Adrenal gland (tissue), 12 donors: ENCODE measurements around the gene SLC4A3. TPM values are rescaled to one million over a fixed set of nuclear protein-coding genes. Genes with fewer than 3 reads are reported as not detected.

Experiments
- DNase-seq, 7 donors: peaks; one replicate each; pipeline ENCODE4 v3.0.0-alpha.2; 2019 to 2020
- H3K27ac ChIP-seq, 5 donors: fragments of 200-600 bp; sonication (generic) in 4 of 5; 1 replicate in 3 of 5; 2 replicates in 2 of 5; pipeline versions ENCODE4 v1.5.1 to v1.8.0; 2016 to 2020; ENCODE audit warnings: mild to moderate bottlenecking in 1 of 5
- H3K27me3 ChIP-seq: fragments of 200-600 bp; 2 replicates; pipeline ENCODE4 v1.8.0; 2021
- H3K36me3 ChIP-seq, 2 donors: fragments of 200-600 bp; replicated peaks in 1 of 2; 1 replicate in 1 of 2; 2 replicates in 1 of 2; pipeline versions ENCODE4 v1.5.1 to v1.8.0; 2018 to 2022
- H3K4me1 ChIP-seq, 2 donors: fragments of 200-600 bp; replicated peaks in 1 of 2; 1 replicate in 1 of 2; 2 replicates in 1 of 2; pipeline versions ENCODE4 v1.5.1 to v1.8.0; 2018 to 2021
- H3K4me3 ChIP-seq, 4 donors: fragments of 200-600 bp; sonication (generic) in 3 of 4; one replicate each; pipeline ENCODE4 v1.5.1; 2016 to 2018
- H3K9me3 ChIP-seq, 3 donors: fragments of 200-600 bp; sonication (generic) in 1 of 3; replicated peaks in 1 of 3; 1 replicate in 2 of 3; 2 replicates in 1 of 3; pipeline versions ENCODE4 v1.5.1 to v1.8.0; 2016 to 2021
- POLR2A ChIP-seq, 2 donors: fragments of 450-650 bp; IDR thresholded peaks; one replicate each; pipeline ENCODE4 v1.6.1; 2017; ENCODE audit warnings: antibody characterized with exemption in 2 of 2, mild to moderate bottlenecking in 2 of 2, moderate library complexity in 1 of 2
- WGBS, 4 donors: extraction: QIAGEN DNeasy Blood & Tissue Kit in 2 of 4; methylation state at CpG; one replicate each; pipeline versions ENCODE4 v1.1.5 to v1.1.7; 2013 to 2017; 5-methylcytosine and 5-hydroxymethylcytosine counted together
- intact Hi-C, 2 donors: fragments of 100-400 bp; cut with DNase I; formaldehyde crosslinking; loops; one replicate each; pipeline versions ENCODE4 v1.14.1 to v1.15.0; 2022 to 2023
- polyA plus RNA-seq, 3 donors: library from polyadenylated mRNA; stranded (reverse); fragments of 200-250 nt in 2 of 3; fragments of 350-450 nt in 1 of 3; fragmentation: Illumina TruSeq in 1 of 3; extraction: RNeasy Lipid Tissue Mini Kit (QIAGEN cat#74804) in 1 of 3; gene quantifications; one replicate each; pipeline ENCODE4 v1.2.3, GENCODE V29; 2013 to 2014
- total RNA-seq, 9 donors: library from RNA; depleted of rRNA in 4 of 9; stranded (reverse); fragments of >200 nt in 4 of 9; fragments of 120-200 nt in 1 of 9; fragmentation: NEBNext Ultra II Directional in 1 of 9; extraction: Animal tissue kit (Norgen Biotek cat#: 25700) in 1 of 9; gene quantifications; one replicate each; pipeline versions ENCODE4 v1.1.0 to v1.2.4, GENCODE V29; 2013 to 2023
- TF ChIP-seq, protein P1 (sequence below), 6 experiments: fragments of 450-650 bp in 4 of 6; fragments of 200-600 bp in 2 of 6; sonication (generic) in 1 of 6; IDR thresholded peaks; 1 replicate in 5 of 6; 2 replicates in 1 of 6; pipeline versions ENCODE4 v1.5.1 to v1.8.0; 2016 to 2021; ENCODE audit warnings: antibody characterized with exemption in 6 of 6, mild to moderate bottlenecking in 2 of 6, moderate library complexity in 1 of 6
- donor health status: healthy with polysubstance abuse.
- donor health status: Bipolar disorder and iron deficiency.
- donor health status: DM: yes; HTN: yes; CAD: no.
- donor health status: DM: no; HTN: no; CAD: no.
- donor health status: DM: no; HTN: no; CAD: no.
- donor health status: DM: yes; HTN: yes; CAD: no.

SLC4A3 gene
- total and polyA plus RNA-seq, 12 donors = 3.9 to 40.5 (median 15.0) TPM

DNA sequence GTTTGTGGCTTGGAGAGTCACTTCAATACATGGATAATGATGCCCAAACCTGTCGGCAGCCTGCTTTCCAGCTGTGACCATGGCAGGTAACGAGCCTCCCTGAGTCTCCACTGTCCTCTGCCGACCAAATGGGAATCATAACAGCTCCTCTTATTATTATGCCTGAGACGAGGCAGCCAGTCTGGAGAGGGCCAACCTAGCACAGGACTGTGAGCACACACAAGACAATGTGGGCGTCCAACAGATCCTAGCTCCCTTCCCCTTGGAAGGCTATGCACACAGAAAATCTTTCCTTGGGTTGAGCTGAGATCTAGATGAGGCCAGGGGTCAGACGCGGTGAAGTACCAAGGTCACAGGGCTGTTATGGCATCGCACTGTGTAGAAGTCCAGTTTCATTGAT lies 890 bp upstream of the SLC4A3 start:
- no peak for TF ChIP-seq POLR2A (IDR thresholded peaks at IDR 0.05)
- TF ChIP-seq, protein P1, sequence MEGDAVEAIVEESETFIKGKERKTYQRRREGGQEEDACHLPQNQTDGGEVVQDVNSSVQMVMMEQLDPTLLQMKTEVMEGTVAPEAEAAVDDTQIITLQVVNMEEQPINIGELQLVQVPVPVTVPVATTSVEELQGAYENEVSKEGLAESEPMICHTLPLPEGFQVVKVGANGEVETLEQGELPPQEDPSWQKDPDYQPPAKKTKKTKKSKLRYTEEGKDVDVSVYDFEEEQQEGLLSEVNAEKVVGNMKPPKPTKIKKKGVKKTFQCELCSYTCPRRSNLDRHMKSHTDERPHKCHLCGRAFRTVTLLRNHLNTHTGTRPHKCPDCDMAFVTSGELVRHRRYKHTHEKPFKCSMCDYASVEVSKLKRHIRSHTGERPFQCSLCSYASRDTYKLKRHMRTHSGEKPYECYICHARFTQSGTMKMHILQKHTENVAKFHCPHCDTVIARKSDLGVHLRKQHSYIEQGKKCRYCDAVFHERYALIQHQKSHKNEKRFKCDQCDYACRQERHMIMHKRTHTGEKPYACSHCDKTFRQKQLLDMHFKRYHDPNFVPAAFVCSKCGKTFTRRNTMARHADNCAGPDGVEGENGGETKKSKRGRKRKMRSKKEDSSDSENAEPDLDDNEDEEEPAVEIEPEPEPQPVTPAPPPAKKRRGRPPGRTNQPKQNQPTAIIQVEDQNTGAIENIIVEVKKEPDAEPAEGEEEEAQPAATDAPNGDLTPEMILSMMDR (IDR thresholded peaks at IDR 0.05) = no peak
- Histone ChIP-seq H3K27ac (peak overlapping the region in 2 of 5 donors; percentile 7 to 30), H3K27me3 (no peaks in the 10 kb centered on the region), H3K4me3 (no peak overlapping the region), H3K9me3 (no peaks in the 10 kb centered on the region), H3K4me1 (peaks cover 9 to 28% of the 10 kb centered on the region in 2 donors), H3K36me3 (no peaks in the 10 kb centered on the region)
- intact Hi-C loops = loop anchor here in 1 of 2 donors (5.0 kb wide), 1 partner anchor 209 kb away; the partner anchor contains the start of gene DES
- peak in 1 of 7 donors; percentile 52 for DNase-seq
- WGBS, 4 donors = 68 to 72% (median 71%) methylated on average over 7 to 8 of the region's 8 CpGs

- 59 to 87% (median 82%) methylated on average over 10 to 26 of the region's 26 CpGs for WGBS, 4 donors
- DNase-seq = peak in 1 of 7 donors; percentile 50
- Histone ChIP-seq H3K27me3 (no peaks in the 10 kb centered on the region), H3K4me3 (peak overlapping the region in 2 of 4 donors; percentile 9 to 62), H3K36me3 (no peaks in the 10 kb centered on the region), H3K27ac (peak overlapping the region in 1 of 5 donors; percentile 26), H3K9me3 (no peaks in the 10 kb centered on the region), H3K4me1 (peaks cover 9 to 28% of the 10 kb centered on the region in 2 donors)
- TF ChIP-seq POLR2A (IDR thresholded peaks at IDR 0.05) = no peak
- TF ChIP-seq, protein P1 (IDR thresholded peaks at IDR 0.05) = no peak
- intact Hi-C loops = loop anchor here in 1 of 2 donors (5.0 kb wide), 1 partner anchor 211 kb away; the partner anchor contains the start of gene DES
These were observed 980 bp downstream of the SLC4A3 start for GRCh38 chr2:219628235-219628985.

GRCh38 chr2:219628986-219629901 lies 1.8 kb downstream of the SLC4A3 start:
- TF ChIP-seq, protein P1 (IDR thresholded peaks at IDR 0.05) = no peak
- TF ChIP-seq POLR2A (IDR thresholded peaks at IDR 0.05) = no peak
- Histone ChIP-seq H3K4me3 (no peak overlapping the region), H3K27me3 (no peaks in the 10 kb centered on the region), H3K9me3 (no peaks in the 10 kb centered on the region), H3K27ac (no peak overlapping the region), H3K36me3 (no peaks in the 10 kb centered on the region), H3K4me1 (peaks cover 9 to 28% of the 10 kb centered on the region in 2 donors)
- intact Hi-C loops = loop anchor here in 1 of 2 donors (5.0 kb wide), 1 partner anchor 212 kb away; the partner anchor contains the start of gene DES
- DNase-seq = peak in 1 of 7 donors; percentile 54
- 64 to 71% (median 69%) methylated on average over 8 to 16 of the region's 16 CpGs for WGBS, 4 donors
